ENCODE results near the gene MALRD1. TPM values are rescaled to one million over a fixed set of nuclear protein-coding genes. Genes with fewer than 3 reads are reported as not detected.

Gene MALRD1
- total RNA-seq, 1 experiment from 2014 or later = 0.86 TPM

- H3K27ac ChIP-seq (ENCODE audit: low read depth, low read length, poor library complexity, severe bottlenecking) = no peak overlapping the region
- BruUV-seq (replicated peaks) = no TSS peak
- H3K27me3 ChIP-seq (replicated peaks; ENCODE audit: insufficient read depth, low read depth, low read length, poor library complexity) = no peaks in the 10 kb centered on the region
- H3K36me3 ChIP-seq (ENCODE audit: insufficient read depth, low read length, poor library complexity, severe bottlenecking) = no peaks in the 10 kb centered on the region
- no peaks in the 10 kb centered on the region for H3K4me1 ChIP-seq (ENCODE audit: insufficient read depth, low read length, poor library complexity, severe bottlenecking)
- TF ChIP-seq EZH2 (IDR thresholded peaks at IDR 0.05; ENCODE audit: borderline replicate concordance, low read depth, low read length, poor library complexity, severe bottlenecking) (no peak), CTCF (conservative IDR thresholded peaks at IDR 0.05; ENCODE audit: low read depth, low read length) (peak; percentile 47)
- ChIA-PET CTCF (no interaction called here), POLR2A (ENCODE audit: low non-redundant PET) (no interaction called here)
- H3K4me3 ChIP-seq (ENCODE audit: low read depth, low read length, poor library complexity, severe bottlenecking) = no peak overlapping the region
- DNase-seq (ENCODE audit: low spot score) = no peak
- H3K9me3 ChIP-seq (ENCODE audit: low read depth, low read length, poor library complexity, severe bottlenecking) = no peaks in the 10 kb centered on the region
- intact Hi-C loops (cut with micrococcal nuclease; ENCODE audit: unreplicated experiment) = no loop called here
Measured at GRCh38 chr10:19683960-19684359, 635.4 kb downstream of the MALRD1 start.

- intact Hi-C loops (cut with micrococcal nuclease; ENCODE audit: unreplicated experiment) = no loop called here
- Histone ChIP-seq H3K27me3 (replicated peaks; ENCODE audit: insufficient read depth, low read depth, low read length, poor library complexity) (no peaks in the 10 kb centered on the region), H3K9me3 (ENCODE audit: low read depth, low read length, poor library complexity, severe bottlenecking) (peaks cover 3% of the 10 kb centered on the region), H3K27ac (ENCODE audit: low read depth, low read length, poor library complexity, severe bottlenecking) (no peak overlapping the region), H3K4me1 (ENCODE audit: insufficient read depth, low read length, poor library complexity, severe bottlenecking) (no peaks in the 10 kb centered on the region), H3K36me3 (ENCODE audit: insufficient read depth, low read length, poor library complexity, severe bottlenecking) (no peaks in the 10 kb centered on the region), H3K4me3 (ENCODE audit: low read depth, low read length, poor library complexity, severe bottlenecking) (no peak overlapping the region)
- POLR2A ChIA-PET (ENCODE audit: low non-redundant PET) = no interaction called here
- TF ChIP-seq CTCF (conservative IDR thresholded peaks at IDR 0.05; ENCODE audit: low read depth, low read length) = no peak
- TF ChIP-seq EZH2 (IDR thresholded peaks at IDR 0.05; ENCODE audit: borderline replicate concordance, low read depth, low read length, poor library complexity, severe bottlenecking) = no peak
- no peak for DNase-seq (ENCODE audit: low spot score)
- BruUV-seq (replicated peaks) = no TSS peak
- CTCF ChIA-PET = no interaction called here
Measured at GRCh38 chr10:19688344-19688743, 639.7 kb downstream of the MALRD1 start.

GRCh38 chr10:19689231-19689630 lies 640.6 kb downstream of the MALRD1 start:
- Histone ChIP-seq H3K4me3 (ENCODE audit: low read depth, low read length, poor library complexity, severe bottlenecking) (no peak overlapping the region), H3K27ac (ENCODE audit: low read depth, low read length, poor library complexity, severe bottlenecking) (no peak overlapping the region), H3K9me3 (ENCODE audit: low read depth, low read length, poor library complexity, severe bottlenecking) (peaks cover 3% of the 10 kb centered on the region), H3K27me3 (replicated peaks; ENCODE audit: insufficient read depth, low read depth, low read length, poor library complexity) (no peaks in the 10 kb centered on the region), H3K4me1 (ENCODE audit: insufficient read depth, low read length, poor library complexity, severe bottlenecking) (no peaks in the 10 kb centered on the region), H3K36me3 (ENCODE audit: insufficient read depth, low read length, poor library complexity, severe bottlenecking) (no peaks in the 10 kb centered on the region)
- intact Hi-C loops (cut with micrococcal nuclease; ENCODE audit: unreplicated experiment) = no loop called here
- BruUV-seq (replicated peaks) = no TSS peak
- ChIA-PET POLR2A (ENCODE audit: low non-redundant PET) (no interaction called here), CTCF (no interaction called here)
- DNase-seq (ENCODE audit: low spot score) = no peak
- TF ChIP-seq EZH2 (IDR thresholded peaks at IDR 0.05; ENCODE audit: borderline replicate concordance, low read depth, low read length, poor library complexity, severe bottlenecking) = no peak
- no peak for TF ChIP-seq CTCF (conservative IDR thresholded peaks at IDR 0.05; ENCODE audit: low read depth, low read length)

Measured in A673 (cell line).